IMR-90 (cell line): ENCODE data around the gene CCNO.

Source experiments
- CTCF ChIP-seq: conservative IDR thresholded peaks from 2 replicates; pipeline ENCODE4 v1.5.1; 2012; ENCODE audit warnings: mild to moderate bottlenecking, low read depth, low read length, improper control_type of control experiment
- RCOR1 ChIP-seq: IDR thresholded peaks from 2 replicates; pipeline ENCODE4 v1.6.1; 2012; ENCODE audit warnings: mild to moderate bottlenecking, low read length, improper control_type of control experiment; ENCODE audit not compliant: insufficient replicate concordance

DNA sequence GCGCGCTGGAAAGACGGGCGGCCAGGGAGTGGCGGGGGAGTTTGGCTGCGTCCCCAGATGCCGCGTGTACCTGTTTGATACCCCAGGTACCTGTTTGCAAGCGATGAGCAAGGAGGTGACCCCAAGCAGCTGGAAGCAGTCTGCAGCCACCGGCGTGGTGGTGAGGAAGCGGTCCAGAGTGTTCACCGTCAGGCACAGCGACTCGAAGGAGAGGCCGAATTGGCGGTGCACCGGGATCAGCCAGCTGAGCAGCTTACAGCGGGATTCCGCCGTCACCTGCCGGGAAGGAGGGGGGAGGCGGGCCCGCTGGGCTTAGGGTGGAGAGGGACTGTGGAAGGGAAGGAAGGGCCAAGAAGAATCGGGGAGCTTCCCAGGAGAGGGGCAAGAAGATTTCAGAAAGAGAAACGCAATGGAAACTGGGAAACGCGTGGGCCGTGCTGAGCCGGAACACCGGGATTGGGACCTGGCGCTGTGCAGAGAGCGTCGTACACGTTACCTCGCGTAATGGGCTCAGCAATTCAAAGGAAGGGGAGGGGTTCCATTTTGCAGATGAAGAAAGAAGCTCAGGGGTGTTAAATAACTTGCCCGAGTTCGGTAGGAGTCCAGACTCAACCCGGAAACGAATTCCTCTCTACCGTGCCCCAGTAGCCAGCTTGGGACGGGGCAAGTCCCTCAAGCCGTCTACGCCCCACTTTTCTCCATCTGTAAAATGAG lies 980 bp downstream of the CCNO start:
- TF ChIP-seq CTCF, result no peak
- no peak for TF ChIP-seq RCOR1
